ENCODE measurements around the gene NR4A1. TPM values are rescaled to one million over a fixed set of nuclear protein-coding genes. Genes with fewer than 3 reads are reported as not detected.

The NR4A1 gene
- total RNA-seq, 1 experiment from 2014 or later: 12.5 TPM

DNA sequence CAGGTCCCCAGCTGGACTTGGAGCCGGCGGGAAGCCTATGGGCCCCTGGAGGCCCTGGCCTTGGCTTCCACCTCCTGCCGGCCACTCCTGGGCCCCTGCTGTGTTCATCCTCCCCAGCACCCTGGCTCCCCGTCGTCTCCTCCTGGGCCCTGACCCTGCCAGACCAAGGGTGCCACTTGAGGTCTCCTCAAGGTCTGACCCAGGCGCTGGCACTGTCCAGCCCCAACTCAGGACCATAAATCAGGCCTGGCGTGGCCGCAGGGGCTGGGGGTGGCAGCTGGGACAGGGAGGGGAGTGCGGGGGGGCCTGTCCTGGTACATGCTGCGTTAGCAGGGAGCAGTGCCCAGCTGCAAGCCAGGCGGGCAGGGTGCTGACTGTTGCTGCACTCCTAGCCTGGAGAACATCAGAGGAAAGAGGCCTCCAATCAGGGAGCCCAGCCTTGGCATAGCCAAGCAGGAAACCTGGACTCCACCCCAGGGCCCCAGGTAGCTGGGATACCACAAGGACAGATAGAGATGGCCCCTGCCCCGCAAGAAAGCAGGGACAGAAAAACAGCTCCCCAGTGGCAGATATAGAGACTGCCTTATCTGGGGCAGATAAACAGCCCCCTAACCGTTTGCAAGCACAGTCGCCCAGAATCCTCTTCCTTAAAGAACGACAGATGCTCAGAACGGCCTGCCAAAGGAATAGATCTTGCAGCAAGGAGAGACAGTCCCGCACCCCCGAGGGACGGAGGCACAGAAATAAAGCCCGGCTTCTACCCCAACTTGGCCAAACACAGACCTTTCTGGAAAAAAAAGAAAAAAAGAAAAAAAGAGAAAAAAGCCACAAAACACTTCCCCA is 12.1 kb downstream of the NR4A1 start:
- H3K27me3 ChIP-seq (replicated peaks; ENCODE audit: insufficient read depth, low read depth, low read length, poor library complexity): no peaks in the 10 kb centered on the region
- DNase-seq (ENCODE audit: low spot score): no peak
- no peak overlapping the region for H3K27ac ChIP-seq (ENCODE audit: low read depth, low read length, poor library complexity, severe bottlenecking)
- BruUV-seq (replicated peaks): no TSS peak
- POLR2A ChIA-PET (ENCODE audit: low non-redundant PET): interaction anchor here (0.5 to 0.6 kb wide), 2 partner anchors 10 to 12 kb away, joined by 4 to 7 read pairs; partner anchors contain the start of gene NR4A1
- no peaks in the 10 kb centered on the region for H3K9me3 ChIP-seq (ENCODE audit: low read depth, low read length, poor library complexity, severe bottlenecking)
- no peaks in the 10 kb centered on the region for H3K4me1 ChIP-seq (ENCODE audit: insufficient read depth, low read length, poor library complexity, severe bottlenecking)
- CTCF ChIA-PET: interaction anchor here (0.6 kb wide), 1 partner anchor 55 kb away, joined by 3 read pairs; no protein-coding TSS in a partner anchor
- TF ChIP-seq EZH2 (IDR thresholded peaks at IDR 0.05; ENCODE audit: borderline replicate concordance, low read depth, low read length, poor library complexity, severe bottlenecking): no peak
- TF ChIP-seq, protein P1, sequence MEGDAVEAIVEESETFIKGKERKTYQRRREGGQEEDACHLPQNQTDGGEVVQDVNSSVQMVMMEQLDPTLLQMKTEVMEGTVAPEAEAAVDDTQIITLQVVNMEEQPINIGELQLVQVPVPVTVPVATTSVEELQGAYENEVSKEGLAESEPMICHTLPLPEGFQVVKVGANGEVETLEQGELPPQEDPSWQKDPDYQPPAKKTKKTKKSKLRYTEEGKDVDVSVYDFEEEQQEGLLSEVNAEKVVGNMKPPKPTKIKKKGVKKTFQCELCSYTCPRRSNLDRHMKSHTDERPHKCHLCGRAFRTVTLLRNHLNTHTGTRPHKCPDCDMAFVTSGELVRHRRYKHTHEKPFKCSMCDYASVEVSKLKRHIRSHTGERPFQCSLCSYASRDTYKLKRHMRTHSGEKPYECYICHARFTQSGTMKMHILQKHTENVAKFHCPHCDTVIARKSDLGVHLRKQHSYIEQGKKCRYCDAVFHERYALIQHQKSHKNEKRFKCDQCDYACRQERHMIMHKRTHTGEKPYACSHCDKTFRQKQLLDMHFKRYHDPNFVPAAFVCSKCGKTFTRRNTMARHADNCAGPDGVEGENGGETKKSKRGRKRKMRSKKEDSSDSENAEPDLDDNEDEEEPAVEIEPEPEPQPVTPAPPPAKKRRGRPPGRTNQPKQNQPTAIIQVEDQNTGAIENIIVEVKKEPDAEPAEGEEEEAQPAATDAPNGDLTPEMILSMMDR (conservative IDR thresholded peaks at IDR 0.05; ENCODE audit: low read depth, low read length): no peak
- intact Hi-C loops (cut with micrococcal nuclease; ENCODE audit: unreplicated experiment): no loop called here
- H3K4me3 ChIP-seq (ENCODE audit: low read depth, low read length, poor library complexity, severe bottlenecking): no peak overlapping the region
- H3K36me3 ChIP-seq (ENCODE audit: insufficient read depth, low read length, poor library complexity, severe bottlenecking): no peaks in the 10 kb centered on the region

DNA sequence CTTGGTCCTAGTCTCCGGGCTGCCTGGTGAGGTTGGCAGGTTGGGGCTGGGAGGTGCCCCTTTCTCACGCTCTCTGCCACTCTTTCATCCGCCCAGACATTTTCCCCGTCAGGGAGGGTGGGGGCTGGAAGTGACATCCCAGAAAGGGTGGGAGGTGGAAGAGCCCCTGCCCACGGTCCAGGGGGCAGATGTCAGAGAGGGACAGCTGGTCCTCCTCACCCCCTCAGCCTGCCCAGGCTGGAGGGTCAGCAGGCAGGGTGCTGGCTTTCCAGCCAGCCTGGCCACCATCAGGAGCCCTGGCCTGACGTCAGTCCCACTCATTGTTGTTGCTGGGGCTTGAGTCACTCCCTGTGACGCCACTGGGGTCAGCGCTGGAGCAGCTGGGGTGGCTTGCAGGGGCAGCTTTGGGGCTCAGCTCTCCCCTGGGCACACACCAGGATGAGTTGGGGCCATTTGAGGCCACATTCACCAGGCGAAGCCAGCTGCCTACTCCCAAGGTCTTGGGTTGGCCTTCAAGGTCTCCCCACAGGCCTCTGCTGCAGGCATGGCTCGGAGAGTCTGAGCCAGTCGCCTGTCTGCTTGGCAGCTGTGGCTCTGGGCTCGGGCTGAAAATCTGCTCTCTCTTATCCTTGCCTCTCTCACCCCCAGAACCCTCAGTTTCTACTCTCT is 12.9 kb downstream of the NR4A1 start:
- intact Hi-C loops (cut with micrococcal nuclease; ENCODE audit: unreplicated experiment): no loop called here
- TF ChIP-seq, protein P1 (conservative IDR thresholded peaks at IDR 0.05; ENCODE audit: low read depth, low read length): no peak
- no peak for TF ChIP-seq EZH2 (IDR thresholded peaks at IDR 0.05; ENCODE audit: borderline replicate concordance, low read depth, low read length, poor library complexity, severe bottlenecking)
- no peaks in the 10 kb centered on the region for H3K27me3 ChIP-seq (replicated peaks; ENCODE audit: insufficient read depth, low read depth, low read length, poor library complexity)
- H3K9me3 ChIP-seq (ENCODE audit: low read depth, low read length, poor library complexity, severe bottlenecking): no peaks in the 10 kb centered on the region
- DNase-seq (ENCODE audit: low spot score): no peak
- ChIA-PET POLR2A (ENCODE audit: low non-redundant PET) (interaction anchor here (0.6 kb wide), 1 partner anchor 10 kb away, joined by 4 read pairs; no protein-coding TSS in a partner anchor), CTCF (interaction anchor here (0.6 to 0.7 kb wide), 3 partner anchors 11 to 377 kb away, joined by 3 to 12 read pairs (median 3); no protein-coding TSS in a partner anchor)
- H3K36me3 ChIP-seq (ENCODE audit: insufficient read depth, low read length, poor library complexity, severe bottlenecking): no peaks in the 10 kb centered on the region
- H3K4me1 ChIP-seq (ENCODE audit: insufficient read depth, low read length, poor library complexity, severe bottlenecking): no peaks in the 10 kb centered on the region
- no peak overlapping the region for H3K27ac ChIP-seq (ENCODE audit: low read depth, low read length, poor library complexity, severe bottlenecking)
- no TSS peak for BruUV-seq (replicated peaks)
- no peak overlapping the region for H3K4me3 ChIP-seq (ENCODE audit: low read depth, low read length, poor library complexity, severe bottlenecking)

DNA sequence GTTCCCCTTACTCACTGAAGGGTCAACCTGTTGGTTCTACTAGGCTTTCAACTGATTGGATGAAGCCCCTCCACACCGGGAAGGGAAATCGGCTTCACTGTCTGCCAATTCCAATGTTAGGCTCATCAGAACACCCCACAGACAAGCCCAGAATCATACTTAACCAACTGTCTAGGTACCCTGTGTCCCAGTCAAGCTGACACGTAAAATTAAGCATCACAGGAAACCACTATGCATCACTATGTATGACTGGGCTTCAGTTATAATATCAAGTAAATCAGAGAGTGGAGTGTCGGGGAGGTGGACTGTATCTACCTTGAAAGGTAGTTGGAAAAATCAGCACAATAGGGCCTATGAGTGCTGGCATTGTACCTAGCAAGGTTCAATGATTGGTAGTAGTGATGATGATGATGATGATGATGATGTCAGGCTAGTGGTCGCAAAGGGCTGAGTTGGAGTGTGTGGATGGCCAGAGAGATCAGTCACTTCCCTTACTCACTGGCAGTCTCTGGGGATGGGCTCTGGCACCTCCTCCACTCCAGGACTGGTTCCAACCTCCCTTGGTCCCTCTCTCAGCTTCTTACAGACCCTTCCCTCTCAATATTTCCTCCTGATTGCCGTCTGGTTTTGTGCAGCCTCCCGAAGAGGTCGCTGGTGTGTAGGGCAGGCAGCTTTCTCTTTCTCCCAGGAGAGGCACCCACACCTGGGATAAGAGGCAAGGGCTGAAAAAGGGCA is 15.3 kb downstream of the NR4A1 start:
- no peak for DNase-seq (ENCODE audit: low spot score)
- POLR2A ChIA-PET (ENCODE audit: low non-redundant PET): no interaction called here
- Histone ChIP-seq H3K36me3 (ENCODE audit: insufficient read depth, low read length, poor library complexity, severe bottlenecking) (no peaks in the 10 kb centered on the region), H3K4me1 (ENCODE audit: insufficient read depth, low read length, poor library complexity, severe bottlenecking) (peaks cover 9% of the 10 kb centered on the region), H3K4me3 (ENCODE audit: low read depth, low read length, poor library complexity, severe bottlenecking) (no peak overlapping the region), H3K9me3 (ENCODE audit: low read depth, low read length, poor library complexity, severe bottlenecking) (no peaks in the 10 kb centered on the region), H3K27ac (ENCODE audit: low read depth, low read length, poor library complexity, severe bottlenecking) (no peak overlapping the region), H3K27me3 (replicated peaks; ENCODE audit: insufficient read depth, low read depth, low read length, poor library complexity) (no peaks in the 10 kb centered on the region)
- no TSS peak for BruUV-seq (replicated peaks)
- TF ChIP-seq, protein P1 (conservative IDR thresholded peaks at IDR 0.05; ENCODE audit: low read depth, low read length): no peak
- no peak for TF ChIP-seq EZH2 (IDR thresholded peaks at IDR 0.05; ENCODE audit: borderline replicate concordance, low read depth, low read length, poor library complexity, severe bottlenecking)
- intact Hi-C loops (cut with micrococcal nuclease; ENCODE audit: unreplicated experiment): no loop called here
- CTCF ChIA-PET: no interaction called here

Data from A673 (cell line).